NB4 (cell line): ENCODE results near the gene ARHGEF16.

Experiments
- CTCF ChIP-seq: IDR thresholded peaks from one replicate; pipeline ENCODE4 v1.5.1; 2012; ENCODE audit warnings: low read depth, low read length
- MAX ChIP-seq: IDR thresholded peaks from 2 replicates; pipeline ENCODE4 v1.6.1; 2011; ENCODE audit warnings: low read depth, low read length
- POLR2A ChIP-seq: IDR thresholded peaks from 2 replicates; pipeline ENCODE4 v1.6.1; 2011; ENCODE audit warnings: mild to moderate bottlenecking; ENCODE audit not compliant: insufficient read length; ENCODE audit errors: extremely low read depth

GRCh38 chr1:3425486-3426215 lies 28.8 kb upstream of the ARHGEF16 start:
- TF ChIP-seq CTCF (no peak), POLR2A (no peak), MAX (no peak)
